ENCODE results near the gene CLDN22. TPM values are rescaled to one million over a fixed set of nuclear protein-coding genes. Genes with fewer than 3 reads are reported as not detected.

Gene CLDN22
- total and polyA plus RNA-seq, 10 donors: not detected

- 88 to 94% (median 90%) methylated on average over 6 of the region's 6 CpGs for WGBS, 5 donors
- TF ChIP-seq POLR2A (IDR thresholded peaks at IDR 0.05): no peak
- TF ChIP-seq POLR2AphosphoS5 (IDR thresholded peaks at IDR 0.05): no peak
- TF ChIP-seq CTCF (IDR thresholded peaks at IDR 0.05 in 8 of 11, conservative IDR thresholded peaks at IDR 0.05 in 3 of 11): no peak
- Histone ChIP-seq H3K36me3 (no peaks in the 10 kb centered on the region), H3K27me3 (replicated peaks in 1 of 7) (peaks cover 0 to 7% (median 0%) of the 10 kb centered on the region in 7 donors), H3K4me1 (peaks cover 0 to 3% (median 0%) of the 10 kb centered on the region in 6 donors), H3K4me3 (no peak overlapping the region), H3K27ac (no peak overlapping the region), H3K9me3 (peaks cover 0 to 4% (median 0%) of the 10 kb centered on the region in 8 donors)
- DNase-seq: no peak
- intact Hi-C loops (cut with DNase I; ENCODE audit: low total_unique reads): no loop called here
Measured at GRCh38 chr4:183333983-183334382, 13.9 kb upstream of the CLDN22 start.

GRCh38 chr4:183333202-183333601 lies 13.1 kb upstream of the CLDN22 start:
- 89 to 96% (median 91%) methylated on average over 9 of the region's 9 CpGs for WGBS, 5 donors
- peak; percentile 40 for DNase-seq

GRCh38 chr4:183332447-183332846 lies 12.4 kb upstream of the CLDN22 start:
- Histone ChIP-seq H3K27me3 (replicated peaks in 1 of 7) (peaks cover 0 to 7% (median 0%) of the 10 kb centered on the region in 7 donors), H3K4me3 (no peak overlapping the region), H3K27ac (no peak overlapping the region), H3K36me3 (no peaks in the 10 kb centered on the region), H3K9me3 (peaks cover 0 to 4% (median 0%) of the 10 kb centered on the region in 8 donors), H3K4me1 (peaks cover 0 to 3% (median 0%) of the 10 kb centered on the region in 6 donors)
- whole genome bisulfite sequencing, 5 donors: 79 to 88% (median 82%) methylated on average over 11 of the region's 11 CpGs
- intact Hi-C loops (cut with DNase I; ENCODE audit: low total_unique reads): no loop called here
- DNase-seq: peak; percentile 32
- no peak for TF ChIP-seq CTCF (IDR thresholded peaks at IDR 0.05 in 8 of 11, conservative IDR thresholded peaks at IDR 0.05 in 3 of 11)
- TF ChIP-seq POLR2A (IDR thresholded peaks at IDR 0.05): no peak
- no peak for TF ChIP-seq POLR2AphosphoS5 (IDR thresholded peaks at IDR 0.05)

More at GRCh38 chr4:183333202-183333601, 13.1 kb upstream of the CLDN22 start:
- intact Hi-C loops (cut with DNase I; ENCODE audit: low total_unique reads): no loop called here
- peaks cover 0 to 3% (median 0%) of the 10 kb centered on the region in 6 donors for H3K4me1 ChIP-seq
- H3K27ac ChIP-seq: no peak overlapping the region
- TF ChIP-seq POLR2A (IDR thresholded peaks at IDR 0.05) (no peak), CTCF (IDR thresholded peaks at IDR 0.05 in 8 of 11, conservative IDR thresholded peaks at IDR 0.05 in 3 of 11) (no peak), POLR2AphosphoS5 (IDR thresholded peaks at IDR 0.05) (no peak)
- H3K9me3 ChIP-seq: peaks cover 0 to 4% (median 0%) of the 10 kb centered on the region in 8 donors
- H3K36me3 ChIP-seq: no peaks in the 10 kb centered on the region
- peaks cover 0 to 7% (median 0%) of the 10 kb centered on the region in 7 donors for H3K27me3 ChIP-seq (replicated peaks in 1 of 7)
- H3K4me3 ChIP-seq: no peak overlapping the region

- TF ChIP-seq POLR2AphosphoS5 (IDR thresholded peaks at IDR 0.05) (no peak), CTCF (IDR thresholded peaks at IDR 0.05 in 8 of 11, conservative IDR thresholded peaks at IDR 0.05 in 3 of 11) (no peak), POLR2A (IDR thresholded peaks at IDR 0.05) (no peak)
- Histone ChIP-seq H3K9me3 (peaks cover 0 to 12% (median 0%) of the 10 kb centered on the region in 8 donors), H3K4me1 (peaks cover 0 to 3% (median 0%) of the 10 kb centered on the region in 6 donors), H3K27ac (no peak overlapping the region), H3K4me3 (no peak overlapping the region), H3K27me3 (replicated peaks in 1 of 7) (peaks cover 0 to 7% (median 0%) of the 10 kb centered on the region in 7 donors), H3K36me3 (no peaks in the 10 kb centered on the region)
- intact Hi-C loops (cut with DNase I; ENCODE audit: low total_unique reads): no loop called here
- DNase-seq: no peak
- 71 to 100% (median 90%) methylated on average over 2 of the region's 2 CpGs for WGBS, 5 donors
Measured at GRCh38 chr4:183330841-183331240, 10.8 kb upstream of the CLDN22 start.

Measured in spleen (tissue), 11 donors.